GM23338 (cell line): Measurements from ENCODE around the gene REEP3. TPM values are rescaled to one million over a fixed set of nuclear protein-coding genes. Genes with fewer than 3 reads are reported as not detected.

Experiments used
- ATAC-seq: fragments of 200-7000 bp; cut with Tn5 transposase; 3 replicates; pipeline ENCODE4 v1.9.1; 2020
- DNase-seq: peaks from one replicate; pipeline ENCODE4 v3.0.0-alpha.2; 2015; ENCODE audit warnings: low spot score
- H2AFZ ChIP-seq: fragments of 200-600 bp; sonication (generic); 2 replicates; pipeline ENCODE4 v1.8.0; 2016; ENCODE audit warnings: antibody characterized with exemption, mild to moderate bottlenecking, moderate library complexity
- H3F3A ChIP-seq: fragments of 200-600 bp; sonication (generic); replicated peaks from 2 replicates; pipeline ENCODE4 v1.8.0; 2017; ENCODE audit warnings: antibody characterized with exemption, mixed run types, low read depth
- H3K27ac ChIP-seq: fragments of 200-600 bp; sonication (generic); 2 replicates; pipeline ENCODE4 v1.6.1; 2016; ENCODE audit warnings: low read depth
- H3K27me3 ChIP-seq: fragments of 200-600 bp; sonication (generic); 2 replicates; pipeline ENCODE4 v1.8.0; 2016; ENCODE audit warnings: mild to moderate bottlenecking, mixed run types, moderate library complexity; ENCODE audit not compliant: insufficient read depth
- H3K36me3 ChIP-seq: fragments of 200-600 bp; sonication (generic); 2 replicates; pipeline ENCODE4 v1.8.0; 2016; ENCODE audit warnings: mild to moderate bottlenecking; ENCODE audit not compliant: insufficient read depth
- H3K4me1 ChIP-seq: fragments of 200-600 bp; sonication (generic); 2 replicates; pipeline ENCODE4 v1.8.0; 2016; ENCODE audit warnings: mild to moderate bottlenecking, moderate library complexity; ENCODE audit not compliant: insufficient read depth
- H3K4me2 ChIP-seq: fragments of 200-600 bp; sonication (generic); 2 replicates; pipeline ENCODE4 v1.7.1; 2017; ENCODE audit warnings: mixed run types
- H3K4me3 ChIP-seq: fragments of 200-600 bp; sonication (generic); 2 replicates; pipeline ENCODE4 v1.6.1; 2016; ENCODE audit warnings: mixed run types
- H3K79me2 ChIP-seq: fragments of 200-600 bp; sonication (generic); replicated peaks from 2 replicates; pipeline ENCODE4 v1.8.0; 2017; ENCODE audit warnings: mild to moderate bottlenecking; ENCODE audit not compliant: insufficient read depth
- H3K9me2 ChIP-seq: fragments of 200-600 bp; sonication (generic); 2 replicates; pipeline ENCODE4 v1.8.0; 2017; ENCODE audit not compliant: insufficient read depth
- H4K20me1 ChIP-seq: fragments of 200-600 bp; sonication (generic); replicated peaks from 2 replicates; pipeline ENCODE4 v1.8.0; 2017; ENCODE audit warnings: mild to moderate bottlenecking; ENCODE audit not compliant: insufficient read depth
- H3K27ac Mint-ChIP-seq: 2 replicates; pipeline ENCODE4 v1.8.0; 2020; ENCODE audit warnings: inconsistent platforms, mild to moderate bottlenecking, moderate library complexity, mixed read lengths
- H3K27me3 Mint-ChIP-seq: 3 replicates; pipeline ENCODE4 v1.8.0; 2022; ENCODE audit warnings: low read depth, mild to moderate bottlenecking, moderate library complexity, mixed read lengths, inconsistent platforms; ENCODE audit not compliant: insufficient read depth, poor library complexity
- H3K36me3 Mint-ChIP-seq: 3 replicates; pipeline ENCODE4 v1.8.0; 2021; ENCODE audit warnings: low read depth, mild to moderate bottlenecking, inconsistent platforms, moderate library complexity, mixed read lengths
- H3K4me1 Mint-ChIP-seq: 3 replicates; pipeline ENCODE4 v1.8.0; 2020; ENCODE audit warnings: mild to moderate bottlenecking, inconsistent platforms, mixed read lengths
- H3K4me3 Mint-ChIP-seq: 3 replicates; pipeline ENCODE4 v1.8.0; 2021; ENCODE audit warnings: moderate library complexity, mild to moderate bottlenecking, inconsistent platforms, mixed read lengths
- H3K9me3 Mint-ChIP-seq: 3 replicates; pipeline ENCODE4 v1.8.0; 2020; ENCODE audit warnings: moderate library complexity, mild to moderate bottlenecking, inconsistent platforms, mixed read lengths
- EZH2phosphoT487 ChIP-seq: fragments of 200-600 bp; sonication (generic); IDR thresholded peaks from one replicate; pipeline ENCODE4 v1.8.1; 2018; ENCODE audit warnings: antibody characterized with exemption; ENCODE audit not compliant: unreplicated experiment
- JUNB ChIP-seq: IDR thresholded peaks from one replicate; pipeline ENCODE4 v1.6.1; 2016; ENCODE audit warnings: antibody characterized with exemption; ENCODE audit not compliant: unreplicated experiment
- NANOG ChIP-seq: IDR thresholded peaks from 2 replicates; pipeline ENCODE4 v1.6.1; 2016; ENCODE audit warnings: antibody characterized with exemption, borderline replicate concordance
- STAT1 ChIP-seq: IDR thresholded peaks from one replicate; pipeline ENCODE4 v1.6.1; 2016; ENCODE audit warnings: antibody characterized with exemption; ENCODE audit not compliant: unreplicated experiment
- ZNF114 ChIP-seq: fragments of 250-450 bp; sonication (Bioruptor Pico); IDR thresholded peaks from 2 replicates; pipeline ENCODE4 v1.5.0; 2020; ENCODE audit warnings: mild to moderate bottlenecking, moderate library complexity
- ZNF331 ChIP-seq: fragments of 250-450 bp; sonication (Bioruptor Pico); IDR thresholded peaks from 2 replicates; pipeline ENCODE4 v1.5.0; 2020; ENCODE audit warnings: low read depth, mild to moderate bottlenecking, moderate library complexity
- polyA plus RNA-seq: library from polyadenylated mRNA; unstranded; fragments of >200 nt; fragmentation: Nextera tagmentation; extraction: Ambion mirVana; gene quantifications from 2 replicates; pipeline ENCODE4 v1.2.1, GENCODE V29; 2016
- total RNA-seq: library from RNA; depleted of rRNA; stranded (reverse); fragments of >200 nt; shearing (Covaris generic); gene quantifications from 2 replicates; pipeline ENCODE4 v1.2.3, GENCODE V29; 2014
- TF ChIP-seq, protein P1 (sequence below): fragments of 250-450 bp; sonication (Bioruptor Pico); IDR thresholded peaks from 2 replicates; pipeline ENCODE4 v1.5.0; 2020; ENCODE audit warnings: mild to moderate bottlenecking, moderate library complexity
- TF ChIP-seq, protein P2 (sequence below): IDR thresholded peaks from 2 replicates; pipeline ENCODE4 v1.6.1; 2016; ENCODE audit warnings: antibody characterized with exemption

Gene REEP3
- total and polyA plus RNA-seq, 2 experiments from 2014 or later: 29.5 to 48.7 TPM

DNA sequence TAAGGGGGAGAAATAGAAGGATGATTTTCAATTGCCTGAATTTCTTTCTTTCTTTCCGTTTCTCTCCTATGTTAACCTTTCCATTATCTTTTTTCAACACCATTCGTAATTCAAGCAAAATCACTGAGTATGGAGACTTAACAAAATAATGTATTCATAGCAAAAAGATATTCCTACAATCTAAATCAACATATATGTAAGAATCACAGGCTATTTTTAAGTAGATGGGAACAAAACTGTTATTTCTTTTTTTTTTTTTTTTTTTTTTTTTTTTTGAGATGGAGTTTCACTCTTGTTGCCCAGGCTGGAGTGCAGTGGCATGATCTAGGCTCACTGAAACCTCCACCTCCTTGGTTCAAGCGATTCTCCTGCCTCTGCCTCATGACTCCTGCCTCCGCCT lies 28.2 kb upstream of the REEP3 start (continued):
- TF ChIP-seq, protein P1, sequence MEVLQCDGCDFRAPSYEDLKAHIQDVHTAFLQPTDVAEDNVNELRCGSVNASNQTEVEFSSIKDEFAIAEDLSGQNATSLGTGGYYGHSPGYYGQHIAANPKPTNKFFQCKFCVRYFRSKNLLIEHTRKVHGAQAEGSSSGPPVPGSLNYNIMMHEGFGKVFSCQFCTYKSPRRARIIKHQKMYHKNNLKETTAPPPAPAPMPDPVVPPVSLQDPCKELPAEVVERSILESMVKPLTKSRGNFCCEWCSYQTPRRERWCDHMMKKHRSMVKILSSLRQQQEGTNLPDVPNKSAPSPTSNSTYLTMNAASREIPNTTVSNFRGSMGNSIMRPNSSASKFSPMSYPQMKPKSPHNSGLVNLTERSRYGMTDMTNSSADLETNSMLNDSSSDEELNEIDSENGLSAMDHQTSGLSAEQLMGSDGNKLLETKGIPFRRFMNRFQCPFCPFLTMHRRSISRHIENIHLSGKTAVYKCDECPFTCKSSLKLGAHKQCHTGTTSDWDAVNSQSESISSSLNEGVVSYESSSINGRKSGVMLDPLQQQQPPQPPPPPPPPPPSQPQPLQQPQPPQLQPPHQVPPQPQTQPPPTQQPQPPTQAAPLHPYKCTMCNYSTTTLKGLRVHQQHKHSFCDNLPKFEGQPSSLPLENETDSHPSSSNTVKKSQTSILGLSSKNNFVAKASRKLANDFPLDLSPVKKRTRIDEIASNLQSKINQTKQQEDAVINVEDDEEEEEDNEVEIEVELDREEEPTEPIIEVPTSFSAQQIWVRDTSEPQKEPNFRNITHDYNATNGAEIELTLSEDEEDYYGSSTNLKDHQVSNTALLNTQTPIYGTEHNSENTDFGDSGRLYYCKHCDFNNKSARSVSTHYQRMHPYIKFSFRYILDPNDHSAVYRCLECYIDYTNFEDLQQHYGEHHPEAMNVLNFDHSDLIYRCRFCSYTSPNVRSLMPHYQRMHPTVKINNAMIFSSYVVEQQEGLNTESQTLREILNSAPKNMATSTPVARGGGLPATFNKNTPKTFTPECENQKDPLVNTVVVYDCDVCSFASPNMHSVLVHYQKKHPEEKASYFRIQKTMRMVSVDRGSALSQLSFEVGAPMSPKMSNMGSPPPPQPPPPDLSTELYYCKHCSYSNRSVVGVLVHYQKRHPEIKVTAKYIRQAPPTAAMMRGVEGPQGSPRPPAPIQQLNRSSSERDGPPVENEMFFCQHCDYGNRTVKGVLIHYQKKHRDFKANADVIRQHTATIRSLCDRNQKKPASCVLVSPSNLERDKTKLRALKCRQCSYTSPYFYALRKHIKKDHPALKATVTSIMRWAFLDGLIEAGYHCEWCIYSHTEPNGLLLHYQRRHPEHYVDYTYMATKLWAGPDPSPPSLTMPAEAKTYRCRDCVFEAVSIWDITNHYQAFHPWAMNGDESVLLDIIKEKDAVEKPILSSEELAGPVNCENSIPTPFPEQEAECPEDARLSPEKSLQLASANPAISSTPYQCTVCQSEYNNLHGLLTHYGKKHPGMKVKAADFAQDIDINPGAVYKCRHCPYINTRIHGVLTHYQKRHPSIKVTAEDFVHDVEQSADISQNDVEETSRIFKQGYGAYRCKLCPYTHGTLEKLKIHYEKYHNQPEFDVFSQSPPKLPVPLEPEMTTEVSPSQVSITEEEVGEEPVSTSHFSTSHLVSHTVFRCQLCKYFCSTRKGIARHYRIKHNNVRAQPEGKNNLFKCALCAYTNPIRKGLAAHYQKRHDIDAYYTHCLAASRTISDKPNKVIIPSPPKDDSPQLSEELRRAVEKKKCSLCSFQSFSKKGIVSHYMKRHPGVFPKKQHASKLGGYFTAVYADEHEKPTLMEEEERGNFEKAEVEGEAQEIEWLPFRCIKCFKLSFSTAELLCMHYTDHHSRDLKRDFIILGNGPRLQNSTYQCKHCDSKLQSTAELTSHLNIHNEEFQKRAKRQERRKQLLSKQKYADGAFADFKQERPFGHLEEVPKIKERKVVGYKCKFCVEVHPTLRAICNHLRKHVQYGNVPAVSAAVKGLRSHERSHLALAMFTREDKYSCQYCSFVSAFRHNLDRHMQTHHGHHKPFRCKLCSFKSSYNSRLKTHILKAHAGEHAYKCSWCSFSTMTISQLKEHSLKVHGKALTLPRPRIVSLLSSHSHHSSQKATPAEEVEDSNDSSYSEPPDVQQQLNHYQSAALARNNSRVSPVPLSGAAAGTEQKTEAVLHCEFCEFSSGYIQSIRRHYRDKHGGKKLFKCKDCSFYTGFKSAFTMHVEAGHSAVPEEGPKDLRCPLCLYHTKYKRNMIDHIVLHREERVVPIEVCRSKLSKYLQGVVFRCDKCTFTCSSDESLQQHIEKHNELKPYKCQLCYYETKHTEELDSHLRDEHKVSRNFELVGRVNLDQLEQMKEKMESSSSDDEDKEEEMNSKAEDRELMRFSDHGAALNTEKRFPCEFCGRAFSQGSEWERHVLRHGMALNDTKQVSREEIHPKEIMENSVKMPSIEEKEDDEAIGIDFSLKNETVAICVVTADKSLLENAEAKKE (CRISPR knock-in tag): no peak
- TF ChIP-seq JUNB (no peak), NANOG (no peak), EZH2phosphoT487 (no peak), ZNF331 (CRISPR knock-in tag) (no peak), STAT1 (no peak)
- TF ChIP-seq, protein P2, sequence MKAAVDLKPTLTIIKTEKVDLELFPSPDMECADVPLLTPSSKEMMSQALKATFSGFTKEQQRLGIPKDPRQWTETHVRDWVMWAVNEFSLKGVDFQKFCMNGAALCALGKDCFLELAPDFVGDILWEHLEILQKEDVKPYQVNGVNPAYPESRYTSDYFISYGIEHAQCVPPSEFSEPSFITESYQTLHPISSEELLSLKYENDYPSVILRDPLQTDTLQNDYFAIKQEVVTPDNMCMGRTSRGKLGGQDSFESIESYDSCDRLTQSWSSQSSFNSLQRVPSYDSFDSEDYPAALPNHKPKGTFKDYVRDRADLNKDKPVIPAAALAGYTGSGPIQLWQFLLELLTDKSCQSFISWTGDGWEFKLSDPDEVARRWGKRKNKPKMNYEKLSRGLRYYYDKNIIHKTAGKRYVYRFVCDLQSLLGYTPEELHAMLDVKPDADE: no peak

DNA sequence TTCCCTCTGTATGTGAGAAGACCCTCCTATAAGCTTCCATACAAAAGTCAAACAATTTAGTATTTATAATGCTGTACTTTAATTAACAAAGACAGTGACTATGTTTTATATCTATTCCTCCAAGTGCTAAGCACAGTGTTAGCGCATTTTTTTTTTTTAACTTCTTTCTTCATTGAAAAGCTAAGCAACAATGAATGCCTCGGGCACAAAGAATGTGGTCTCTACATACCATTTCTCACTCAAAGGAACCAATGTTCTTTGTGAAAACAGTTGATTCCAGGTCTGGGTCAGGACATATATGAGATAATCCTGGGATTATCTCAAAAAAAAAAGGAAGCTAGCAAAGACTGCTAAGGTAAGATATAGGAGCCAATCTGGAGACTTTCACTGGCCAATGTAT lies 26.2 kb upstream of the REEP3 start:
- Histone ChIP-seq H3K27ac (no peak overlapping the region), H2AFZ (no peak overlapping the region), H3K4me1 (peaks cover 7% of the 10 kb centered on the region; the same call in 1 of the 2 replicates), H3K36me3 (no peaks in the 10 kb centered on the region), H3F3A (no peaks in the 10 kb centered on the region), H3K79me2 (peaks cover 91% of the 10 kb centered on the region), H3K4me3 (no peak overlapping the region), H4K20me1 (no peaks in the 10 kb centered on the region), H3K27me3 (no peaks in the 10 kb centered on the region), H3K9me2 (no peaks in the 10 kb centered on the region), H3K4me2 (no peak overlapping the region)
- Mint-ChIP-seq H3K27me3 (no peaks in the 10 kb centered on the region), H3K27ac (no peak overlapping the region), H3K9me3 (peaks cover 7% of the 10 kb centered on the region; the same call in 2 of the 3 replicates), H3K4me1 (peaks cover 6% of the 10 kb centered on the region; the same call in 2 of the 3 replicates), H3K4me3 (no peak overlapping the region), H3K36me3 (peaks cover 10% of the 10 kb centered on the region)
- DNase-seq: peak; percentile 59
- no peak for ATAC-seq
- TF ChIP-seq NANOG: no peak
- TF ChIP-seq ZNF331 (CRISPR knock-in tag): no peak
- TF ChIP-seq JUNB: no peak
- TF ChIP-seq ZNF114 (CRISPR knock-in tag): no peak
- no peak for TF ChIP-seq STAT1
- TF ChIP-seq, protein P1 (CRISPR knock-in tag): no peak
- no peak for TF ChIP-seq EZH2phosphoT487
